H9 (cell line): Measurements from ENCODE around the gene OR51B6. TPM values are rescaled to one million over a fixed set of nuclear protein-coding genes. Genes with fewer than 3 reads are reported as not detected.

Experiments used
- DNase-seq: peaks from one replicate; pipeline ENCODE4 v3.0.0-alpha.2; 2017
- H2AFZ ChIP-seq: one replicate; pipeline ENCODE4 v1.6.1; 2013; ENCODE audit warnings: mild to moderate bottlenecking, low read length, control low read depth, moderate library complexity
- H2AK5ac ChIP-seq: 2 replicates; pipeline ENCODE4 v1.6.1; 2013; ENCODE audit warnings: low read length, control low read depth, mixed read lengths; ENCODE audit not compliant: insufficient read length
- H2BK120ac ChIP-seq: one replicate; pipeline ENCODE4 v1.6.1; 2013; ENCODE audit warnings: low read depth, mild to moderate bottlenecking, low read length, control low read depth, inconsistent platforms; ENCODE audit not compliant: poor library complexity, severe bottlenecking
- H2BK12ac ChIP-seq: 2 replicates; pipeline ENCODE4 v1.6.1; 2013; ENCODE audit warnings: low read length, control low read depth, mixed read lengths, low read depth; ENCODE audit not compliant: insufficient read length
- H2BK15ac ChIP-seq: 2 replicates; pipeline ENCODE4 v1.6.1; 2013; ENCODE audit warnings: low read depth, low read length, control low read depth
- H2BK20ac ChIP-seq: one replicate; pipeline ENCODE4 v1.6.1; 2013; ENCODE audit warnings: low read depth, mild to moderate bottlenecking, low read length, control low read depth, inconsistent platforms; ENCODE audit not compliant: poor library complexity, severe bottlenecking
- H2BK5ac ChIP-seq: 2 replicates; pipeline ENCODE4 v1.6.1; 2013; ENCODE audit warnings: low read length, control low read depth, mixed read lengths; ENCODE audit not compliant: insufficient read length
- H3K14ac ChIP-seq: 2 replicates; pipeline ENCODE4 v1.6.1; 2013; ENCODE audit warnings: low read length, control low read depth; ENCODE audit not compliant: insufficient read depth
- H3K18ac ChIP-seq: 2 replicates; pipeline ENCODE4 v1.6.1; 2013; ENCODE audit warnings: low read depth, mild to moderate bottlenecking, mixed read lengths, low read length, control low read depth; ENCODE audit not compliant: insufficient read length
- H3K23ac ChIP-seq: 2 replicates; pipeline ENCODE4 v1.6.1; 2013; ENCODE audit warnings: low read length, control low read depth, mixed read lengths, low read depth; ENCODE audit not compliant: insufficient read length
- H3K23me2 ChIP-seq: 2 replicates; pipeline ENCODE4 v1.6.1; 2013; ENCODE audit warnings: low read depth, mild to moderate bottlenecking, mixed read lengths, low read length, control low read depth; ENCODE audit not compliant: insufficient read length, poor library complexity, severe bottlenecking
- H3K27ac ChIP-seq: 2 replicates; pipeline ENCODE4 v1.5.1; 2013; ENCODE audit warnings: low read length, control low read depth, mixed read lengths, low read depth; ENCODE audit not compliant: insufficient read length
- H3K27me3 ChIP-seq: 2 replicates; pipeline ENCODE4 v1.6.1; 2013; ENCODE audit warnings: low read length, control low read depth, inconsistent platforms; ENCODE audit not compliant: insufficient read depth
- H3K4ac ChIP-seq: 2 replicates; pipeline ENCODE4 v1.6.1; 2013; ENCODE audit warnings: low read depth, mild to moderate bottlenecking, control low read depth, inconsistent platforms, low read length, moderate library complexity
- H3K4me1 ChIP-seq: 2 replicates; pipeline ENCODE4 v1.6.1; 2013; ENCODE audit warnings: low read length, control low read depth, inconsistent platforms; ENCODE audit not compliant: insufficient read depth
- H3K4me2 ChIP-seq: 2 replicates; pipeline ENCODE4 v1.6.1; 2013; ENCODE audit warnings: low read length, control low read depth, mixed read lengths; ENCODE audit not compliant: insufficient read length, insufficient read depth
- H3K56ac ChIP-seq: 2 replicates; pipeline ENCODE4 v1.6.1; 2013; ENCODE audit warnings: low read depth, mild to moderate bottlenecking, mixed read lengths, low read length, control low read depth; ENCODE audit not compliant: insufficient read length
- H3K79me1 ChIP-seq: 2 replicates; pipeline ENCODE4 v1.6.1; 2013; ENCODE audit warnings: low read depth, mild to moderate bottlenecking, moderate library complexity, low read length, control low read depth, inconsistent platforms; ENCODE audit not compliant: insufficient read depth, poor library complexity, severe bottlenecking
- H3K79me2 ChIP-seq: 2 replicates; pipeline ENCODE4 v1.6.1; 2013; ENCODE audit warnings: low read length, control low read depth, inconsistent platforms; ENCODE audit not compliant: insufficient read depth
- H3K9ac ChIP-seq: 2 replicates; pipeline ENCODE4 v1.6.1; 2013; ENCODE audit warnings: low read length, control low read depth, mixed read lengths; ENCODE audit not compliant: insufficient read length; ENCODE audit errors: extremely low read depth
- H3K9me3 ChIP-seq: one replicate; pipeline ENCODE4 v1.6.1; 2013; ENCODE audit warnings: low read depth, low read length, inconsistent platforms; ENCODE audit not compliant: control insufficient read depth
- H3T11ph ChIP-seq: one replicate; pipeline ENCODE4 v1.6.1; 2013; ENCODE audit warnings: mild to moderate bottlenecking, low read length, control low read depth, inconsistent platforms
- H4K20me1 ChIP-seq: one replicate; pipeline ENCODE4 v1.6.1; 2013; ENCODE audit not compliant: control insufficient read depth, insufficient read length, insufficient read depth
- H4K5ac ChIP-seq: 2 replicates; pipeline ENCODE4 v1.6.1; 2013; ENCODE audit warnings: low read depth, mild to moderate bottlenecking, mixed read lengths, low read length, control low read depth; ENCODE audit not compliant: insufficient read length
- H4K8ac ChIP-seq: replicated peaks from 2 replicates; pipeline ENCODE4 v1.6.1; 2013; ENCODE audit warnings: low read length, control low read depth, mixed read lengths, low read depth; ENCODE audit not compliant: insufficient read length
- H4K91ac ChIP-seq: 2 replicates; pipeline ENCODE4 v1.6.1; 2013; ENCODE audit warnings: low read depth, mild to moderate bottlenecking, moderate library complexity, mixed read lengths, low read length, control low read depth; ENCODE audit not compliant: insufficient read length
- H3K27ac Mint-ChIP-seq, 3 experiments: 2 replicates in 2 of 3; 3 replicates in 1 of 3; pipeline ENCODE4 v1.8.0; 2020 to 2021; ENCODE audit warnings: mixed read lengths in 3 of 3, mild to moderate bottlenecking in 1 of 3, moderate library complexity in 1 of 3
- H3K27me3 Mint-ChIP-seq: 2 replicates; pipeline ENCODE4 v1.8.0; 2021; ENCODE audit warnings: low read depth, mild to moderate bottlenecking, moderate library complexity, mixed read lengths
- H3K36me3 Mint-ChIP-seq, 3 experiments: 2 replicates in 2 of 3; 3 replicates in 1 of 3; pipeline ENCODE4 v1.8.0; 2020 to 2021; ENCODE audit warnings: low read depth in 3 of 3, mixed read lengths in 3 of 3; ENCODE audit not compliant: insufficient read depth in 1 of 3
- H3K4me1 Mint-ChIP-seq, 2 experiments: 2 replicates each; pipeline ENCODE4 v1.8.0; 2020; ENCODE audit warnings: mixed read lengths in 2 of 2
- H3K4me3 Mint-ChIP-seq, 2 experiments: 2 replicates in 1 of 2; 3 replicates in 1 of 2; pipeline ENCODE4 v1.8.0; 2020 to 2021; ENCODE audit warnings: mild to moderate bottlenecking in 2 of 2, mixed read lengths in 2 of 2, moderate library complexity in 1 of 2
- H3K9me3 Mint-ChIP-seq, 2 experiments: 2 replicates in 1 of 2; 3 replicates in 1 of 2; pipeline ENCODE4 v1.8.0; 2020; ENCODE audit warnings: mild to moderate bottlenecking in 2 of 2, mixed read lengths in 2 of 2, moderate library complexity in 1 of 2
- total RNA-seq: library from RNA; stranded (reverse); gene quantifications from 2 replicates; pipeline ENCODE4 v1.2.1, GENCODE V29; 2021
- TF ChIP-seq, protein P1 (sequence below): fragments of 200-600 bp; sonication (generic); conservative IDR thresholded peaks from 3 replicates; pipeline ENCODE4 v1.8.0; 2021; ENCODE audit warnings: antibody characterized with exemption, mild to moderate bottlenecking

OR51B6 gene
- total RNA-seq, 1 experiment from 2014 or later: not detected

DNA sequence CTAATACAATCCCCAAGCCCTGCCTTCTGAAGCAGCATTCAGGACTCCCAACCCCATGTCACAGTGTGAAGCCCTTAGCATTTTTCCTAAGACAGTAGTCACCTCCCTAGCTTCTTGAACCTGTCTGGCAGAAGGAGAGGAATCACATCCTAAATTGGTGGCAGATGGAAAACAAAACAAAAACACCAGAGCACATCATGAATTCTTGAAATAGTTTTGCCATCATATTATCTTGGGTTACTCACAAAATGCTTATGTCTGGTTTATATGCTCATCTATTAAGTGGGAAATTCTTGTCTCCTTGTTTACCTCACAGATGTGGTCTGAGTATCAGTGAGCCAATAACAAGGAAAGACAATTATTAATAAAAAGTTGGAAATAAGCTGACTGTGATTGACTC, 47.6 kb downstream of the OR51B6 start:
- H3K18ac ChIP-seq: no peak overlapping the region
- no peak overlapping the region for H2AFZ ChIP-seq
- no peaks in the 10 kb centered on the region for H3K79me2 ChIP-seq
- Mint-ChIP-seq H3K9me3 (peaks cover 0 to 6% of the 10 kb centered on the region in 2 experiments; a peak in 2 of 5 replicates), H3K4me3 (no peak overlapping the region), H3K27me3 (peaks cover 3% of the 10 kb centered on the region), H3K4me1 (peaks cover 4 to 7% of the 10 kb centered on the region in 2 experiments; a peak in 2 of 4 replicates), H3K36me3 (no peaks in the 10 kb centered on the region; a peak in 1 of 7 replicates), H3K27ac (no peak overlapping the region; a peak in 1 of 7 replicates)
- H3K9me3 ChIP-seq: no peaks in the 10 kb centered on the region
- no peak for DNase-seq
- H2AK5ac ChIP-seq: no peak overlapping the region
- no peak overlapping the region for H3T11ph ChIP-seq
- TF ChIP-seq, protein P1, sequence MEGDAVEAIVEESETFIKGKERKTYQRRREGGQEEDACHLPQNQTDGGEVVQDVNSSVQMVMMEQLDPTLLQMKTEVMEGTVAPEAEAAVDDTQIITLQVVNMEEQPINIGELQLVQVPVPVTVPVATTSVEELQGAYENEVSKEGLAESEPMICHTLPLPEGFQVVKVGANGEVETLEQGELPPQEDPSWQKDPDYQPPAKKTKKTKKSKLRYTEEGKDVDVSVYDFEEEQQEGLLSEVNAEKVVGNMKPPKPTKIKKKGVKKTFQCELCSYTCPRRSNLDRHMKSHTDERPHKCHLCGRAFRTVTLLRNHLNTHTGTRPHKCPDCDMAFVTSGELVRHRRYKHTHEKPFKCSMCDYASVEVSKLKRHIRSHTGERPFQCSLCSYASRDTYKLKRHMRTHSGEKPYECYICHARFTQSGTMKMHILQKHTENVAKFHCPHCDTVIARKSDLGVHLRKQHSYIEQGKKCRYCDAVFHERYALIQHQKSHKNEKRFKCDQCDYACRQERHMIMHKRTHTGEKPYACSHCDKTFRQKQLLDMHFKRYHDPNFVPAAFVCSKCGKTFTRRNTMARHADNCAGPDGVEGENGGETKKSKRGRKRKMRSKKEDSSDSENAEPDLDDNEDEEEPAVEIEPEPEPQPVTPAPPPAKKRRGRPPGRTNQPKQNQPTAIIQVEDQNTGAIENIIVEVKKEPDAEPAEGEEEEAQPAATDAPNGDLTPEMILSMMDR: no peak
- H3K4ac ChIP-seq: no peak overlapping the region
- H2BK120ac ChIP-seq: no peak overlapping the region
- no peak overlapping the region for H3K23ac ChIP-seq
- no peaks in the 10 kb centered on the region for H3K79me1 ChIP-seq
- H3K56ac ChIP-seq: no peak overlapping the region
- no peak overlapping the region for H2BK15ac ChIP-seq
- no peak overlapping the region for H3K4me2 ChIP-seq
- no peak overlapping the region for H3K9ac ChIP-seq
- H3K27me3 ChIP-seq: no peaks in the 10 kb centered on the region
- no peaks in the 10 kb centered on the region for H3K4me1 ChIP-seq
- H2BK5ac ChIP-seq: no peak overlapping the region
- no peak overlapping the region for H4K5ac ChIP-seq
- H3K27ac ChIP-seq: no peak overlapping the region
- H4K20me1 ChIP-seq: no peaks in the 10 kb centered on the region
- no peak overlapping the region for H3K14ac ChIP-seq
- H4K91ac ChIP-seq: no peak overlapping the region
- H3K23me2 ChIP-seq: no peaks in the 10 kb centered on the region
- H4K8ac ChIP-seq: no peak overlapping the region
- no peak overlapping the region for H2BK20ac ChIP-seq
- no peak overlapping the region for H2BK12ac ChIP-seq

Other genes with a start within 250 kb of the OR51B6 start
- gene OR52A5, start 213.2 kb upstream of the OR51B6 start, total RNA-seq: not detected in 2 replicates
- 0.09 and 0.42 TPM in 2 replicates for gene OR52A1, start 196.8 kb upstream of the OR51B6 start, total RNA-seq
- not detected in 2 replicates for gene OR51V1, start 150.8 kb upstream of the OR51B6 start, total RNA-seq
- not detected in 2 replicates for gene HBB, start 124.4 kb upstream of the OR51B6 start, total RNA-seq
- gene HBD, start 117.0 kb upstream of the OR51B6 start, total RNA-seq: not detected in 2 replicates
- not detected in 2 replicates for gene HBG1, start 101.7 kb upstream of the OR51B6 start, total RNA-seq
- not detected in 2 replicates for gene HBG2, start 96.7 kb upstream of the OR51B6 start, total RNA-seq
- gene HBE1, start 81.6 kb upstream of the OR51B6 start, total RNA-seq: not detected in 2 replicates
- not detected in 2 replicates for gene OR51B4, start 49.6 kb upstream of the OR51B6 start, total RNA-seq
- not detected in 2 replicates for gene OR51B2, start 27.2 kb upstream of the OR51B6 start, total RNA-seq
- not detected in 2 replicates for gene OR51B5, start 8.0 kb upstream of the OR51B6 start, total RNA-seq
- gene OR51M1, start 32.3 kb downstream of the OR51B6 start, total RNA-seq: not detected in 2 replicates
- not detected in 2 replicates for gene OR51Q1, start 70.6 kb downstream of the OR51B6 start, total RNA-seq
- not detected in 2 replicates for gene OR51I1, start 90.0 kb downstream of the OR51B6 start, total RNA-seq
- gene OR51I2, start 97.8 kb downstream of the OR51B6 start, total RNA-seq: not detected in 2 replicates
- not detected in 2 replicates for gene OR52D1, start 137.2 kb downstream of the OR51B6 start, total RNA-seq
- not detected in 2 replicates for gene UBQLN3, start 158.4 kb downstream of the OR51B6 start, total RNA-seq
- gene UBQLNL, start 165.2 kb downstream of the OR51B6 start, total RNA-seq: not detected in 2 replicates
- gene OR52H1, start 197.0 kb downstream of the OR51B6 start, total RNA-seq: not detected in 2 replicates
- gene OR52B6, start 229.4 kb downstream of the OR51B6 start, total RNA-seq: not detected in 2 replicates
- gene TRIM6, start 245.1 kb downstream of the OR51B6 start, total RNA-seq: 14.1 and 17.9 TPM in 2 replicates